GM12873 (cell line): Measurements from ENCODE around the gene NKG7.

Experiments used
- TF ChIP-seq, protein P1 (sequence below): IDR thresholded peaks from 2 replicates; pipeline ENCODE4 v1.5.1; 2012; ENCODE audit warnings: low read depth, mild to moderate bottlenecking, moderate library complexity, low read length, control low read depth; ENCODE audit not compliant: insufficient read depth; ENCODE audit errors: missing control alignments

NKG7 gene

DNA sequence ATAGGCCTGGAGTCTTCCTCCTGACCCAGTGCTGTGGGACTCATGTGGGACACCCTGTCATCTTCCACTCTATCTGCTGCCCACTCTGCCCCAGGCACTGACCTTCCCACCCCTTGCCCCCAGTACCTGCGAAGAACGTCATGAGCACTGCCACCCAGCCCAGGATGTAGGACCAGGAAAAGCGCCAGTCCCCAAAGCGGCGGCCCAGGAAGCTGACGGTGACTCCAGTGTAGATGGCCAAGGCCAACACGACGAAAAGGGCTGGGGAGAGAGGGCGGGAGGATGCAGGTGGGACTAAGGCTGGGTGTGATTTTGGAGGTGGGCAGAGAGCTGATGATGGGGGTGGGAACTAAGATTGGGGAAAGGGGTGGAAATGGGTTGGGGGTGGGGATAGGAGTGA is 7.9 kb upstream of the NKG7 start:
- TF ChIP-seq, protein P1, sequence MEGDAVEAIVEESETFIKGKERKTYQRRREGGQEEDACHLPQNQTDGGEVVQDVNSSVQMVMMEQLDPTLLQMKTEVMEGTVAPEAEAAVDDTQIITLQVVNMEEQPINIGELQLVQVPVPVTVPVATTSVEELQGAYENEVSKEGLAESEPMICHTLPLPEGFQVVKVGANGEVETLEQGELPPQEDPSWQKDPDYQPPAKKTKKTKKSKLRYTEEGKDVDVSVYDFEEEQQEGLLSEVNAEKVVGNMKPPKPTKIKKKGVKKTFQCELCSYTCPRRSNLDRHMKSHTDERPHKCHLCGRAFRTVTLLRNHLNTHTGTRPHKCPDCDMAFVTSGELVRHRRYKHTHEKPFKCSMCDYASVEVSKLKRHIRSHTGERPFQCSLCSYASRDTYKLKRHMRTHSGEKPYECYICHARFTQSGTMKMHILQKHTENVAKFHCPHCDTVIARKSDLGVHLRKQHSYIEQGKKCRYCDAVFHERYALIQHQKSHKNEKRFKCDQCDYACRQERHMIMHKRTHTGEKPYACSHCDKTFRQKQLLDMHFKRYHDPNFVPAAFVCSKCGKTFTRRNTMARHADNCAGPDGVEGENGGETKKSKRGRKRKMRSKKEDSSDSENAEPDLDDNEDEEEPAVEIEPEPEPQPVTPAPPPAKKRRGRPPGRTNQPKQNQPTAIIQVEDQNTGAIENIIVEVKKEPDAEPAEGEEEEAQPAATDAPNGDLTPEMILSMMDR = no peak

DNA sequence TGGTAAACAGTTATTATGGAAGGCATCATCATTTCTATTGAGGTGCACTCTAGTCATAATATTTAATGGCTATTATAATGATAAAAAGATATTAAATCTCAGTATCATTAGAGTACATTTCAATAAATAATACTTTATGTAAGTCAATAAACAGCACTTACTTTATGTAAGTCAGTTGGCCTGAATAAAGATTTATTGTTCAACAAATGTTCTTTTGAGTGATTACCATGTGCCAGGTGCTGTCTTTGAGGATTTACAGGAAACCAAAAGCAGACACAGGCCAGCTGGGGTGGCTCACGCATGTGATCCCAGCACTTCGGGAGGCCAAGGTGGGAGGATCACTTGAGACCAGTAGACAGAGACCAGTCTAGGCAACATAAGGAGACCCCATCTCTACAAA is 5.0 kb upstream of the NKG7 start:
- TF ChIP-seq, protein P1 = no peak

DNA sequence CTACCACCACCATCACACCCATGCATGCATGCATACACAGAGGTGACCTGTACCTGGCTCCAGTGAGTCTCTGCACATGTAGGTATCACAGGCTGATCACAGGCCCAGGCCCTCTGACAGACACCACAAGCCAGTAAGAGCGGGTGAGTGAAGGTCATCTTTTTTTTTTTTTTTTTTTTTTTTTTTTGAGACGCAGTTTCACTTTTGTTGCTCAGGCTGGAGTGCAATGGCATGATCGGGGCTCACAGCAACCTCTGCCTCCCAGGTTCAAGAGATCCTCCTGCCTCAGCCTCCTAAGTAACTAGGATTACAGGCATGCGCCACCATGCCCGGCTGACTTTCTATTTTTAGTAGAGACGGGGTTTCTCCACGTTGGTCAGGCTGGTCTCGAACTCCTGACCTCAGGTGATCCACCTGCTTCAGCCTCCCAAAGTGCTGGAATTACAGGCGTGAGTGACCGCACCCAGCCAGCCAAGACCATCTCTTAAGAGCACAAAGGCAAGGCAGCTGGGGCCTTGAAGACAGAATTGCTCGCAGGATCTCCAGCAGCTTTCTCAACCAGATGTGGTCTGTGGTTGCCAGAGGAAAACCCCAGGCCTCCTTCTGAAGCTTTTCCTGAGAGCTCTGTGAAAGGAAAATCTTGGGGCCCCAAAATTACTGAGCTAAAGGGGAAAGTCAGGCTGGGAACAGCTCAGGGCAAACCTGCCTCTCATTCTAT is 3.2 kb upstream of the NKG7 start:
- TF ChIP-seq, protein P1 = no peak

DNA sequence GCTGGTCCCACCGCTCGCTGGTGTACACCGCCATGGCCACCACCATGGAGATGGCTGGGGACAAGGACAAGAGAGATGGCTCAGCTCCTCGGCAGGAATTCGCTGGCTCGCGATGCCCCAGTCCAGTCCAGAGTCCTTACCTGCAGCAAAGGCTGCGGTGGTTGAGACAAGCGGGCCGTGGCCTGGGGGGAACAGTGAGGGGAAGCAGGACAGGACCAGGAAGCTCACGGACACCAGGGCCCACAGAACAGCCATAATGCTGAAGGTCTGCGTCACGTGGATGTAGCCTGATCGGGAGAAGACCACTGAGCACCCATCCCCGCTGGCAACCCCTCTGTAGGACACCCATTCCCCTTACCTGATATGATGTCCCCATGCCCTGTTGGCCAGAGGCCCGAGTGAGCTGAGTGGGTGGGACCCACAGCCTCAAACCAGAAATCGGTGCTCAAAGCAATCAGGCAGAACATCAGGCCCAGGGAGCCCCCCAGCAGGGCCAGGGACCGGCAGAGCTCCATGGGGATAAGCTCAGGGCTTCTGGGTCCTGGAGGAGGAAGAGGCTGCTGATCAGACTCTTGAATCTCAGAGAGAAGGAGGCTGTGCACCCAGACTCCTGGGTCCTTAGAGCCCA is 319 bp downstream of the NKG7 start:
- TF ChIP-seq, protein P1 = no peak

DNA sequence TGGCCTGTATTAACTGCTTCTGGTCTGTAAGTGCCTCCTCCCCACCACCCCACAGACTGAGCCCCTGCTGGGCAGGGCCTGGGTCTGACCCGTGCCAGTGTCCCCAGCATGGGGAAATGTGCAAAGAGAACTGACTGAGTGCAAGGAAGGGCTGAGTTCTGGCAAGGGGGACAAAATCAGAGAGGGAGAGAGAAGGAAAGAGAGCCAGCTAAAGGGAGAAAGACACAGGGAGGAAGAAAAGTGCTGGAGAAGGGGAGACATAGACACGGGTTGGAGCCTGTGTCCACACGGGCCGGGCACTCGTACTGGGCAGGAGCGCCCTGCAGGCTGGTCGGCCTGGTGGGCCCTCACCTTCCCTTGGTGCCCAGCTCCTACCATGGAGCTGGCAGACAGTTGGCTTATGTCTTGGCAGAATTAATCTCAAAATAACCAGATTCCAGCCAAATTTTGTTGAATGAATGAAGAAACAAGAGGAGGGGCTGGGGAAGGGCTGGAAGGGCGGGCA is 1.2 kb downstream of the NKG7 start:
- TF ChIP-seq, protein P1 = no peak

DNA sequence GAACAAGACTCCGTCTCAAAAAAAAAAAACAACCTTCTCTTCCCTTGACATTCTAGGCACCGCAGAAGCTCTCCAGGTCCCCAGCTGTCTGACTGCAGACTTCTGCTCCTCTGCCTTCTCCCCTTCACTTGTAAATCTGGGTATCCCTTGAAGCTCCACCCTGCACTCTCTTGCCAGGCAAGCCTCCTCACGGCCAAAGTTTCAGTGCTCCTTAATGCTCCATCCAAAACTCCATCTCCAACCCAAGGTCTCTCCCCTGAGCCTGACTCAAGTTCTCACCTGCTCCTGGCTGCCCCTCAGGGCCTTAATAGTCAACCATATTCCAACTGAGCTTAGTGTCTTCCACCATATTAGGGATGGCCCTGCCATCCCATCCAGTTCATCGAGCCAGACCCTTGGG is 2.2 kb downstream of the NKG7 start:
- TF ChIP-seq, protein P1 = no peak

DNA sequence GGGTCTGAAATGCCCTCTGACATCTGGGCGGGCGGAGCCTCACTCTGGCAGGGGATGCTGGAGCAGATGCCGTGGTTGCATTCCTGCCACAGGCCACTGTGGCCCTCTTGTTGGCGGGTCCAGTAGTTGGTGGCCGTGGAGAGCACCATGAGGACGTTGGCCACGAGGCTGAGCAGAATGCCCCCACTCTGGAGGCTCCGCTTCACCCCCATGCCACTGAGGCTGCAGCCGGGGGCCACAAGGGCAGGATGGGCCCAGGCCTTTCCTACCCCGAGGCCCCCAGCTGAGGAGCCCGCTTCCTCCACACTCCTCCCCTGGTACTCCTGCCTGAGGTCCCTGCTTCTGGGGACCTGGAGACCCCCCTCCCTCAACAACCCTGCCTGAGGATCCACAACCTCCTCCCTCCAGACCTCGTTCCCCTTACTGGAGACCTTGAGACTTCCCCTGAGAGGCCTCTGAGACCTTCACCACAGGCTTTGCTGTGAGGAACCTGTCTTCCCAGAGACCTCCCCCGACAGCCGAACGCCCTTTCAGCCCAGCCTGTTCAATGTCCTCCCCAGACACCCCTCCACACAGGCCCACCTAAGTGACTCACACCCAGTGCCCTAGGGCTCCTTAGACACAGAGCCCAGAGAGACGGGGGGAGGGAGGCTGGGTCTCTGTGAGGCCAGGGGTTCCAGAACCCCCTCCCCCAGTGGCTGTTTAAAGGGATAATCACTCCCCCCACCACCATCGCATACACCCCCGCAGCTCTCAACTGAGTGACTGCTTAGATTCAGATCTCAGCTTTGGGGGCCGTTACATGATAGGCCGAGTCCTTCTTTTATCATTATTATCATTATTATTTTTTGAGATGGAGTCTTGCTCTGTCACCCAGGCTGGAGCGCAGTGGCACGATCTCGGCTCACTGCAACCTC is 3.8 kb downstream of the NKG7 start, which contains the start of gene CLDND2:
Gene CLDND2 (minus strand): TSS at position 638 of the 917 bp plus-strand sequence. CDS start 426 bp downstream, at position 212.
- TF ChIP-seq, protein P1 = no peak
